Stomach smooth muscle (tissue), 2 donors: ENCODE measurements around the gene CPNE5.

ENCODE experiments used
- H3K27ac ChIP-seq: one replicate; pipeline ENCODE4 v1.7.0; 2013; ENCODE audit warnings: mild to moderate bottlenecking, low read length, inconsistent platforms
- H3K27me3 ChIP-seq, 2 donors: one replicate each; pipeline ENCODE4 v1.7.0; 2013; ENCODE audit warnings: low read length in 2 of 2; ENCODE audit not compliant: insufficient read depth in 2 of 2, control insufficient read depth in 1 of 2
- H3K36me3 ChIP-seq, 2 donors: one replicate each; pipeline ENCODE4 v1.7.0; 2013; ENCODE audit warnings: low read length in 2 of 2; ENCODE audit not compliant: control insufficient read depth in 2 of 2, insufficient read depth in 2 of 2
- H3K4me1 ChIP-seq: one replicate; pipeline ENCODE4 v1.7.0; 2013; ENCODE audit warnings: low read length; ENCODE audit not compliant: control insufficient read depth, insufficient read depth
- H3K4me3 ChIP-seq, 2 donors: one replicate each; pipeline ENCODE4 v1.7.0; 2013; ENCODE audit warnings: low read length in 2 of 2
- H3K9ac ChIP-seq, 2 donors: one replicate each; pipeline ENCODE4 v1.7.0; 2013; ENCODE audit warnings: low read length in 2 of 2, mild to moderate bottlenecking in 1 of 2
- H3K9me3 ChIP-seq, 2 donors: one replicate each; pipeline ENCODE4 v1.7.0; 2013; ENCODE audit warnings: low read length in 2 of 2; ENCODE audit not compliant: control insufficient read depth in 2 of 2
- donor health status: healthy.
- donor health status: Pancreatic carcinoma.

The CPNE5 gene

DNA sequence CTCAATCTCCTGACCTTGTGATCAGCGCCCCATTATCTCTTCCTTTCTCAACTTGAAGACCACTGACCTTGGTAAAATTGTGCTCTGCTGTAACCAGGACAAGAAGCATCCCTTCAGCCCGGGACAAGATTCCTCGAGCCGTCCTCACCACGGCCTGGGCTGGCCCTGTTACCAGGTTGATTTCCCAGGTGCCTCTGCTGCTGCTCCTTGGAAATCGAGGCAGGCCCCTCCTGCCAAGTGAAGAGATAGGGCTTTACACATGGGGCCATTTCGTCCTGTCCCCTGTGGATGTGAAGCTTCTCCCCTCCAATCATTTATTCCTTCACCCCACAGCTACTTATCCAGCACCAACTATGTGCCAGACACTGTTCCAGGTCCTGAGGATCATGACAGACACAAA lies 120.1 kb downstream of the CPNE5 start:
- Histone ChIP-seq H3K27me3 (peaks cover 0 to 2% of the 10 kb centered on the region in 2 donors), H3K36me3 (no peaks in the 10 kb centered on the region), H3K9me3 (no peaks in the 10 kb centered on the region), H3K4me1 (no peaks in the 10 kb centered on the region), H3K27ac (no peak overlapping the region), H3K9ac (no peak overlapping the region), H3K4me3 (no peak overlapping the region)

- peaks cover 0 to 2% of the 10 kb centered on the region in 2 donors for H3K27me3 ChIP-seq
- H3K4me3 ChIP-seq = no peak overlapping the region
Measured at GRCh38 chr6:36718560-36718959, 120.7 kb downstream of the CPNE5 start.

GRCh38 chr6:36717871-36718540 lies 121.2 kb downstream of the CPNE5 start:
- no peaks in the 10 kb centered on the region for H3K4me1 ChIP-seq
- no peak overlapping the region for H3K27ac ChIP-seq

More at GRCh38 chr6:36718560-36718959, 120.7 kb downstream of the CPNE5 start:
- Histone ChIP-seq H3K9ac (no peak overlapping the region), H3K4me1 (no peaks in the 10 kb centered on the region), H3K36me3 (no peaks in the 10 kb centered on the region), H3K9me3 (no peaks in the 10 kb centered on the region), H3K27ac (no peak overlapping the region)

DNA sequence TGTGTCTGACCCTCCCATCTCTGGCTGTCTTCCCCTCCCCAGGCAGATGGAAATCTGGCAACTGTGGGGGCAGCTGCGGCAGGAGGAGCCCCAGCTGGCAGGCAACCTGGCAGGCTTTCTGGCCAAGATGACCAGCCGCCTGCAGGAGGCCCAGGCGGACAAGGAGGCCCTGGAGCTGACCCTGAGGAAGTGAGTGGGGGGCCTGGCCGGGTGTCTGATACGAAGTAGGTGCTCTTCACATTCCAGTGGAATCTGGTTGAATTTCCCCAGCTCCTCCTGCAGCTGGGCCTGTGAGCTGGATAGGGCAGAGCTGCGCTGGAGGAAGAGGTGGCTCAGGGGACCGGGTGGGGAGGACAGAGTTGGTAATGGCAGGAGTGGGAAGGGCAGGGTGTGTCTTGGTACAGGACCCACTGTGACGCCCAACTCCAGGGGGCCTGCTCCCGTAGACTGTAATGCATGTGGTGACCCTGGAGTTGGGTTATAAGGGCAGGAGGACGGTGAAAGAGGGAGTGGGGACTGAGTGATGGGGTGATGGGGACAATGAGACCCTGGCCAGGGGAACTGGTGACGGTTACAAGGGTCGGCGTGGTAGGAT lies 121.9 kb downstream of the CPNE5 start:
- Histone ChIP-seq H3K36me3 (no peaks in the 10 kb centered on the region), H3K4me3 (no peak overlapping the region), H3K27ac (no peak overlapping the region), H3K9me3 (no peaks in the 10 kb centered on the region), H3K4me1 (no peaks in the 10 kb centered on the region), H3K27me3 (peaks cover 0 to 2% of the 10 kb centered on the region in 2 donors), H3K9ac (no peak overlapping the region)

More at GRCh38 chr6:36717871-36718540, 121.2 kb downstream of the CPNE5 start:
- no peak overlapping the region for H3K4me3 ChIP-seq
- H3K9ac ChIP-seq = no peak overlapping the region
- peaks cover 0 to 2% of the 10 kb centered on the region in 2 donors for H3K27me3 ChIP-seq
- no peaks in the 10 kb centered on the region for H3K9me3 ChIP-seq
- H3K36me3 ChIP-seq = no peaks in the 10 kb centered on the region

- peaks cover 0 to 2% of the 10 kb centered on the region in 2 donors for H3K27me3 ChIP-seq
- no peaks in the 10 kb centered on the region for H3K4me1 ChIP-seq
- H3K4me3 ChIP-seq = no peak overlapping the region
- no peak overlapping the region for H3K27ac ChIP-seq
- no peaks in the 10 kb centered on the region for H3K36me3 ChIP-seq
- H3K9ac ChIP-seq = no peak overlapping the region
- no peaks in the 10 kb centered on the region for H3K9me3 ChIP-seq
Measured at GRCh38 chr6:36716476-36717093, 122.7 kb downstream of the CPNE5 start.

- Histone ChIP-seq H3K27ac (no peak overlapping the region), H3K9me3 (no peaks in the 10 kb centered on the region), H3K4me3 (no peak overlapping the region), H3K27me3 (no peaks in the 10 kb centered on the region), H3K36me3 (no peaks in the 10 kb centered on the region), H3K9ac (no peak overlapping the region), H3K4me1 (no peaks in the 10 kb centered on the region)
Measured at GRCh38 chr6:36715469-36715868, 123.8 kb downstream of the CPNE5 start.

GRCh38 chr6:36714511-36714910 lies 124.7 kb downstream of the CPNE5 start:
- no peaks in the 10 kb centered on the region for H3K27me3 ChIP-seq
- no peak overlapping the region for H3K4me3 ChIP-seq
- no peak overlapping the region for H3K9ac ChIP-seq
- H3K27ac ChIP-seq = no peak overlapping the region
- no peaks in the 10 kb centered on the region for H3K9me3 ChIP-seq
- H3K36me3 ChIP-seq = no peaks in the 10 kb centered on the region
- H3K4me1 ChIP-seq = no peaks in the 10 kb centered on the region

- Histone ChIP-seq H3K4me1 (no peaks in the 10 kb centered on the region), H3K27ac (no peak overlapping the region), H3K36me3 (no peaks in the 10 kb centered on the region), H3K4me3 (no peak overlapping the region), H3K9ac (no peak overlapping the region), H3K9me3 (no peaks in the 10 kb centered on the region), H3K27me3 (no peaks in the 10 kb centered on the region)
Measured at GRCh38 chr6:36713846-36714245, 125.4 kb downstream of the CPNE5 start.

DNA sequence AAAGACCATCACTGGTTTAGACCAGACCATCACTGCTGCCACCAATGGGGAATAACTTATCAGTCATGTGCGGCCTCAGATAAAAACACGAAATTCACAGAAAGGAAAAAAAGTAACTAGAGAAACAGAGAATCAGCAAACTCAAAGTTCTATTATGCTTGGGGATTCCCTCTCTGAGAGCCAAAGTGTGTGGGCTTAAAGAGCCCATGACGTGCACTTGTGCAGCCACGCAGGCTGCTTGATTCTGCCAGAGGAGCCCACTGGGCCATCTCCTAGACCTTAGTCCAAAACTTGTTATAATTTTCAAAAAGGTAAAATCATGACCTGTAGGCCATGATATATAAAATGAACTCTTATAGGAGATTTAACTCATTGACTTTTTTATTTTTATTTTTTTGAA lies 126.4 kb downstream of the CPNE5 start:
- Histone ChIP-seq H3K9me3 (no peaks in the 10 kb centered on the region), H3K9ac (no peak overlapping the region), H3K4me1 (no peaks in the 10 kb centered on the region), H3K27ac (no peak overlapping the region), H3K27me3 (no peaks in the 10 kb centered on the region), H3K36me3 (no peaks in the 10 kb centered on the region), H3K4me3 (no peak overlapping the region)

DNA sequence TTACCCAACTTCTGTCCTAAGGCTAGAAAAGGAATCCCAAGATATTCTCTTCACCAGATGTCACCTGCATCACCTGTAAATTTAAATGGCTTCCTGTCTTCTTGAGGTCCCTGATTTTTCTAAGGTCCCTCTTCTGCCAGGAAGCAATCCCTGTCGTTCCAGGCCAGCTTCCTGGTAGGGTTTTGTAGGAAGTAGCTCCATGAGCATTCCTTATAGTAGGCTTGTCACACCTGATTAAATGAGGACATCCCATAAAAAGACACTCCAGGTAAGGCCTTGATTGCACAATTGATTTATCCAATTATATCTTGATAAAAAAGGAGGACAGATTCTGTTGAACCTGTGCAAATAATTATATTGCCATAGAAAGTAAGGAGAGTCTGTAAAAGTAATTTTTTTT lies 132.9 kb downstream of the CPNE5 start:
- H3K4me1 ChIP-seq = no peaks in the 10 kb centered on the region
- H3K9me3 ChIP-seq = no peaks in the 10 kb centered on the region
- no peak overlapping the region for H3K4me3 ChIP-seq
- no peaks in the 10 kb centered on the region for H3K36me3 ChIP-seq
- H3K27me3 ChIP-seq = no peaks in the 10 kb centered on the region
- no peak overlapping the region for H3K27ac ChIP-seq
- no peak overlapping the region for H3K9ac ChIP-seq
